Kidney epithelial cell (primary cell): Measurements from ENCODE around the gene ZIC2. TPM values are rescaled to one million over a fixed set of nuclear protein-coding genes. Genes with fewer than 3 reads are reported as not detected.
"Not testable (repeated sequence)": the region's sequence is repeated elsewhere in the genome, so short reads cannot be mapped to it uniquely, and the experiment has no call there.

Source experiments
- DNase-seq: peaks from one replicate; pipeline ENCODE4 v3.0.0-alpha.2; 2010; ENCODE audit warnings: low read depth
- H3K27me3 ChIP-seq: 2 replicates; pipeline ENCODE4 v1.6.0; 2011; ENCODE audit warnings: low read length; ENCODE audit not compliant: control insufficient read depth, insufficient read depth
- H3K36me3 ChIP-seq: 2 replicates; pipeline ENCODE4 v1.5.1; 2011; ENCODE audit warnings: low read length; ENCODE audit not compliant: control insufficient read depth, insufficient read depth
- H3K4me3 ChIP-seq: 2 replicates; pipeline ENCODE4 v1.5.1; 2011; ENCODE audit warnings: low read depth, mild to moderate bottlenecking, control low read depth, low read length
- CTCF ChIP-seq: IDR thresholded peaks from 2 replicates; pipeline ENCODE4 v1.5.1; 2011; ENCODE audit warnings: mild to moderate bottlenecking, moderate library complexity, low read length, control low read depth, inconsistent platforms; ENCODE audit not compliant: insufficient read depth, poor library complexity, severe bottlenecking
- total RNA-seq: library from RNA; depleted of rRNA; stranded (reverse); fragments of >200 nt; gene quantifications from 2 replicates; pipeline ENCODE4 v1.2.3, GENCODE V29; 2015

The ZIC2 gene
- total RNA-seq, 1 donor from 2014 or later: not detected

- Histone ChIP-seq H3K4me3 (no peak overlapping the region), H3K27me3 (no peaks in the 10 kb centered on the region), H3K36me3 (no peaks in the 10 kb centered on the region)
- no peak for TF ChIP-seq CTCF
- DNase-seq: no peak
These were observed 48.3 kb downstream of the ZIC2 start for GRCh38 chr13:100029933-100030332.

GRCh38 chr13:100032642-100033041 lies 51.1 kb downstream of the ZIC2 start:
- H3K4me3 ChIP-seq, H3K36me3 ChIP-seq, H3K27me3 ChIP-seq, DNase-seq: not testable (repeated sequence)

GRCh38 chr13:100035936-100036335 lies 54.4 kb downstream of the ZIC2 start:
- TF ChIP-seq CTCF: no peak
- Histone ChIP-seq H3K4me3 (no peak overlapping the region), H3K27me3 (no peaks in the 10 kb centered on the region), H3K36me3 (no peaks in the 10 kb centered on the region)
- no peak for DNase-seq

Other genes with a start within 250 kb of the ZIC2 start
- gene ZIC5, start 10.0 kb upstream of the ZIC2 start, total RNA-seq: not detected in 2 replicates
- 15.7 and 34.5 TPM in 2 replicates for gene PCCA, start 107.3 kb downstream of the ZIC2 start, total RNA-seq